Sigmoid colon (tissue), 4 donors: ENCODE data around the gene ANTXR1.

ENCODE experiments used
- CTCF ChIP-seq, 4 experiments: fragments of 450-650 bp in 3 of 4; fragments of 200-600 bp in 1 of 4; IDR thresholded peaks; one replicate each; pipeline ENCODE4 v1.5.1; 2016 to 2019; ENCODE audit warnings: antibody characterized with exemption in 4 of 4, mild to moderate bottlenecking in 3 of 4, moderate library complexity in 2 of 4
- EP300 ChIP-seq, 4 donors: sonication (generic); formaldehyde crosslinking; IDR thresholded peaks; one replicate each; pipeline ENCODE4 v1.6.1; 2017; ENCODE audit warnings: antibody characterized with exemption in 4 of 4

- TF ChIP-seq CTCF (IDR thresholded peaks at IDR 0.05) (no peak), EP300 (IDR thresholded peaks at IDR 0.05) (no peak)
These were observed 140.0 kb downstream of the ANTXR1 start for GRCh38 chr2:69152847-69153583.
